Islet precursor cell (in vitro differentiated cells): ENCODE results near the gene PRKCA.

Source experiments
- DNase-seq: peaks from one replicate; pipeline ENCODE4 v3.0.0-alpha.2; 2018

The PRKCA gene

DNA sequence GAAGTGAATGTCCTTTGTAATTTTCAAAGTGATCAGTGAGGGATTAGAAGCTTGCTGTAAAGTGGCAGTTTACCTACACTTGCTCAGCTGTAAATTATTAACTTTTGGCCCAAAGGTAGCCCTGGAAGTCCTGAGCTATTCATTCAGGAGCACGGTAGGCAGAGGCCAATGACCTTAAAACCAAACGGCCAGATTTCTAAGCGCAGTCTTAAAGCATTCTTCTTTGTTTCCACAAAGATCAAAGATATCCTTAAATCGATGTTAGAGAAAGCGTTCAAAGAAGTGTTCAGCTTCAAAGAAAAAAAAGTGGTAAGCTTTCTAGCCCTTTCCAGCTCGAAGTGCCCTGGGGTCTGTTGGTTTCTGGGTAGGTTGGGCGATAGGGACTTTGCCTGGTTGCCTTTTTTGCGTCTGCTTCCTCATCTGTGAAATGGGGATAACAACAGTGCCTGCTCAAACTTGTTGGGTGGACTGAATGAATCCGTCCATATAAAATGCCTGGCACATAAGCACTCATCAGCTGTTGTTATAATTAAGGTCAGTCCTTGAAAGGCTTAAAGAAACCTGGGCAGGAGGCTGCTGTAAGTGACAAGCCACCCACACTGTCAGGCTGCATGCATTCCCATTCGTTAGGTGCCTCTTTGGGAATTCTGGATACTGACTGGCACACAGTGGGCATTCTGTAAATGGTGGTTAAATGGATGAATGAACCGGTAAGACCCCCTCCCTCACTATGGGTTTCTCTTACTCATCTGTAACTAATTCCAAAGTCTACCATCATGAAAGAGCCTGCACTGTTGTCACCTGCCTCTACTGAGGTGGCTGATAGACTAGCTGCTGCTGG is 113.2 kb downstream of the PRKCA start:
- DNase-seq: no peak

DNA sequence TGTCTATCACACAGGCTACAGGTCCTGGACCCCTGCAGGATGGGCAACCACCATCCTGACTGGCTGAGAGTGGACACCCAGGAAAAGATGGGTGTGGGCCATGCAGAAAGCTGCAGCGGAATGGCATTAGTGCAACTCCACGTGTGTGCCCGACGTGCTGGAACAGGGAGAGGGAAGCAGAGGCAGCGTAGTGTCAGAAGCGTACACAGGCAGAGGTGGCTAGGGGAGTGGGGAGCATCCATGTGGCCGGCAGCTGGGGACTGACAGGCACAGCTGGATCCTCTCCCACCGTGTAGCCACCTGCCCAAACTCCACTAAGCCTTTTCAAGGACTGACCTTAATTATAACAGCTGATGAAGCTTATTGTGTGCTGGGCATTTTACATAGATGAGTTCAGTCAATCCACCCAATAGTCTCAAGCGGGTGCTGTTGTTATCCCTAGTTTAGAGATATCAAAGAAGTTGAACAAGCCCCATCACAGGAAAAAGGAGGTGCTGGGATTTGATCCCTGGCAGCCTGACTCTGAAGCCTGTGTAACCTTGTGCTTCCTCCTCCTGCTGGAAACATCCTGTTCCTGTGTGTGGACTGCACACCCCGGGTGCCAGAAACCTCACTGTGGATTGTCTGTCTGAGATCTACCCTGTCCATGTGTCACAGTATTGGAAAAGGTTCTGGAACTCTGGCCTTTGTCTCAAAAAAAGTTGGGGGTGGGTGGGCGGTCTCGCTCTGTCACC is 114.0 kb downstream of the PRKCA start:
- no peak for DNase-seq

DNA sequence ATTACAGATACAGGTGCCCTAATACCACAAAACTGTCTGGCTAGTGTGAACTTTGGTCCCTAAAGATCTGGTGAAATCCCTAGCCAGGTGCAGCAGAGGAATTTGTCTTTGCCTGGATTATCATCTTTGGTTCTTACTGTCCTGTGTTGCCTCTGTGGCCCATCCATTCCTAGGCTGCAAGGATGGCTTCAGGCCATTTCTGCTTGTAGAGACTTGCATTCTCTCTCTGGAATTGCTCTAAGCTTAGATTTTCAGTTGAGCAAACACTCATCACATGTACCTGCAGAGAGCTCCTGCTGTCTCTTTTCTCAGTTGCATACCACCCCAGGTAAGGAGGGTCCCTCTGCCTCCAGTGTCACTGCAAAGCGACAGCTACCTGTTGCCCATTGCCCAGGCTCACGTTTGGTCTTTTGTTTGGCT is 114.9 kb downstream of the PRKCA start:
- peak; percentile 84 for DNase-seq

DNA sequence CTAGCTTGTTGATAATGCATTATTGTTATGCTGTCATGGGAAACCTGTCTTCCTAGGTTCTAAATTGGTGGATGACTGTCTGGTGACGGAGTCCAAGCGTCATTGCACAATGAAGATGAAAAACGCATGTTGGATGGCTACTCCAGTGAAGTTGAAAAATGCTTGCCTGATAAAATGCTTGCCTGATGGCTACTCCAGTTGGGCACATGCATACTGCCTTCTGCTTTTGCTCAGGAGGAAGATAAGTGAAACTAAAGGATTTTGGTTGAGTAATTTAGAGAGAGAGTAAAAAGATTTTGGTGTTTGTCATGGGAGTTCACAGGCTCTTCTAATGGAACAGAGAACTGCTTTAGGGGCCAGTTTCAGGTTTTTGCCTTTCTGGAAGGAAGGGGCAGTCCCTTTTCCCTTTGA is 118.6 kb downstream of the PRKCA start:
- peak; percentile 78 for DNase-seq

DNA sequence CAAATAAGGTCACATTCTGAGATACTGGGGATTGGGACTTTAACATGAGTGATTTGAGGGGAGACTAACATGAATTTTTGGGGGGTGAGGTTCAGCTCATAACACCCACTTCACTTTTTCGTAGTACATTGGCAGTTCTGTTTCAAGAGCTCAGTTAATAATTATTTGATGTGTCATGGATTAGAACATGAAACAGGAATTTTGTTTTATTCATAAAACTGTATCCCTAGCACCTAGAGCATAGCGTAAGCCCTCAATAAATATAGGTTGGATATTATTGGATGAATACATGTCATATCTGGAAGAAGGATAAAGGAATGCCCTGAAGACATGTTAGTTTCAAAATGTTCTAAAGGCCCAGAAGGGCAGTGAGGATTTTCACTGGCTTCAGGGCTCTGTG is 119.8 kb downstream of the PRKCA start:
- DNase-seq: no peak

DNA sequence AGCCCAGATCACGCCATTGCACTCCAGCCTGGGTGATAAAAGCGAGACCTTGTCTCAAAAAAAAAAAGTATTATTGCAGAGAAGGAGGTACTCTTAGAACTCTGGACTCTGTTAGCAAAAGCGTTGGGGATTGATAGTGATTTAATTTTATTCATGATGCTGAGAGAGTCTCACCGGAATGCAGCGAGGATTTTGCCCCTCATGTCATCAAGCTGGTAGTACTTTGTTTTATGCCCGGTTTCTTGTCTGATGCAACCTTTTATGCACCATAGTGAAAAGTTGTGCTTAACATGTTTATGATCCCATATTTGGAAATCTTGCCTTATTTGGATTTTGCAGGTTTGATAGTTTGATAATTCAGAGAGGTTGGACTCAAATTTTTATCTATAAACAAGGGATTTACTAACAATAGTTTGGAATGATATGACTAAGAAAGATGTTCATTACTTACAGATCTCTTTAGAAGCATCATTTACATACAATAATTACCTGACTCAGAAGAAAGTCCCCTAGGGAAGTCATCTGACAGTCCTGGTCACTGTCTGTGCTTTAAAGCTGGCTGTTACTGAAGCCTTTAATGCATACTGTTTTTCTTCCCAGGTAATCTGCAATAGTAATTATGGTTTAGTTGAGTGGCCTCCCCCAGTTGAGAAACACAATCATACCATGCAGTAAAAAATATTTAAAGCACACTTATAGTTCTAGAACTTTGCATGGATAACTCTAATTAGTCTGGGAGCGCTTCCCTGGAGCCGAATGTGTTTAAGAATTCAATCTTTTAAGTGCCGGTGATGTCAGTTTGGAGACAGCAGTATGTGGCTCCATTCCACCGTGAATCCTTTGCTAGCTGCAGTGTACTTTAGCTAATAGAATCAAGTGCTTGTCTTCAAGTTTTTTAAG is 120.9 kb downstream of the PRKCA start:
- DNase-seq: peak; percentile 78

DNA sequence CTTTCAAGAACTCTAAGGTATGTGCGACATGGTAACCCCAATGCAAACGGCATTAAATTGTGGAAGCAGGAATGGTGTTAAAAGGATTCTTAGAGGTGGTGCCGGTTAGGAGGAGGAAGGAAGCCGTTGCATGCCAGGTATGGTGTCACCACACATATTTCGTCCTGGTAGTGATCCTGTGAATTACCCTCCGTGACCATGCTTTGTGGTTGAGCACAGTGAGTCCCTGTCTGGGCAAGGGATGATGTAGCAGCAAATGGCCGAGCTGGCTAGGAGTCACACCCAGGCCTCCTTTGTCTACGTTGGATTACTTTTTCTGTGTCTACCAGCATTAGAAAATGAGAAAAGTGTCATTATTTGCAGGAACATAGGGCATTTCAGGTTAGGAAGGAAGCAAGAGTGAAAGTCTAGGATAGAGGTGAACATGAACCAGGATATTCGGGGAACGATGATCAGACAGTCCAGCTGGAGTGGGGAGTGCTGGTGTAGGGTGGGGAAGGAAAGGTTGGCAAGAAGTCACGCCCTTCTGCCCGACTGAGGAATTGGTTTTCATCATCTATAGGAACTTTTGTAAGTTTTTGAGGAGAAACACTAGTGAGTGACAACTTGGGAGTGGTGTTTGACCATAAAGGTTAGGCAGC is 123.5 kb downstream of the PRKCA start:
- DNase-seq: no peak

DNA sequence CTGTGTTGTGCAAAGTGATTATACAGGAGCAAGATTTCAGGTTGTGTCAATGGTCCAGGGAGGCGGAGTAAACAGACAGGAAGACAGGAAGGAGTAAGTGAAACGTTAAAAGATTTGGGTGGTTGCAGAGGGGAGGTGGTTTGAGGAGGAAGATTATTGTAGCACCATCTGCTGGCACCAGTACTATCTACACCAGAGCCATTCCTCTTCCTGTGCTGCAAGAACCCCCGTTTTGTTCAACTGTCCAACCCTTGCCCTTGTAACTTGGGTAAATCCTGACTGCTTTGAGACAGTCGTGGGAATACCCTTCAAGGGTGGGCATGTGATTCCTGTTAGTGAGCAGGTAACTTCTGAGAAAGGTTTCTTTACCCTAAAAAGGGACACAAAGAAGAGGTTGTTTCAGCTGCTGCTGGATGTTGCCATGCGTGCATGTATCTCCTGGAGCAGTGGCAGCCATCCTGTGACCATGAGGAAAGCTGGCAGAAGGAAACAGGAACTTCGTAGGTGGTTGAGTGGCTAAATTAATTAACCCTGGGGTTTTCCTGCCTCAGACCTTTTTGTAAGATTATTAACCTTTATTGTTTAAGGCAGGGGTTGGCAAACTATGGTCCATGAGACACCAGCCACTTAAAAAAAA is 124.1 kb downstream of the PRKCA start:
- no peak for DNase-seq

DNA sequence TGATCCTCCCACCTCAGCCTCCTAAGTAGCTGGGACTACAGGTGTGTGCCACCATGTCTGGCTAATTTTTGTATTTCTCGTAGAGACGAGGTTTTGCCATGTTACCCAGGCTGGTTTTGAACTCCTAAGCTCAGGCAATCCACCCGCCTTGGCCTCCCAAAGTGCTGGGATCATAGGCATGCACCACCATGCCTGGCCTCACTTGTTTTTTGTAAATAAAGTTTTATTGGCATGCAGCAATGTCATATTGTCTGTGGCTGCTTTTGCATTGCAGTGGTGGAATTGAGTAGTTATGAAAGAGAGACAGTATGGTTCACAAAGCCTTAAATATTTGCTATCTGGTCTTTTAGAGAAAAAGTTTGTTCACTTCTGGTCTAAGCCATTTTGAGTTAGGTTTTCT is 124.7 kb downstream of the PRKCA start:
- DNase-seq: no peak

DNA sequence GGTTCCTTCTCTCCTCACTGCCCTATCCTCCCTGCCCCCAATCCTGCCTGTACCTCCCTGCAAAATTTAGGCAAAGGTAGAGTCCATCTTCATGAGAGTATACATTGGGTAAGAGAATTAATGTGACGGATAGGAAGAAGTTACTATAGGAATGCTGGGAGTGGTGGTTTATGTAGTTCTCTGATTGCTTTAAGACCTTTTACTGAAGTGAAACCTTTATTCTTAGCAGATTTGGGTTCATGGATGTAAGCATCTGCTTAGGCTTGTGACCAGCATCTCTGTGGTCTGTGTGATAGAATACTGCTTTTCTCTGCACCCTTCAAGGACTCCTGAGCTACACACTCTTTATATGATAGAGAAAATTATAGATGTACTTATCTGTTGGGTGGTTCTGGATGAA is 127.3 kb downstream of the PRKCA start:
- no peak for DNase-seq

DNA sequence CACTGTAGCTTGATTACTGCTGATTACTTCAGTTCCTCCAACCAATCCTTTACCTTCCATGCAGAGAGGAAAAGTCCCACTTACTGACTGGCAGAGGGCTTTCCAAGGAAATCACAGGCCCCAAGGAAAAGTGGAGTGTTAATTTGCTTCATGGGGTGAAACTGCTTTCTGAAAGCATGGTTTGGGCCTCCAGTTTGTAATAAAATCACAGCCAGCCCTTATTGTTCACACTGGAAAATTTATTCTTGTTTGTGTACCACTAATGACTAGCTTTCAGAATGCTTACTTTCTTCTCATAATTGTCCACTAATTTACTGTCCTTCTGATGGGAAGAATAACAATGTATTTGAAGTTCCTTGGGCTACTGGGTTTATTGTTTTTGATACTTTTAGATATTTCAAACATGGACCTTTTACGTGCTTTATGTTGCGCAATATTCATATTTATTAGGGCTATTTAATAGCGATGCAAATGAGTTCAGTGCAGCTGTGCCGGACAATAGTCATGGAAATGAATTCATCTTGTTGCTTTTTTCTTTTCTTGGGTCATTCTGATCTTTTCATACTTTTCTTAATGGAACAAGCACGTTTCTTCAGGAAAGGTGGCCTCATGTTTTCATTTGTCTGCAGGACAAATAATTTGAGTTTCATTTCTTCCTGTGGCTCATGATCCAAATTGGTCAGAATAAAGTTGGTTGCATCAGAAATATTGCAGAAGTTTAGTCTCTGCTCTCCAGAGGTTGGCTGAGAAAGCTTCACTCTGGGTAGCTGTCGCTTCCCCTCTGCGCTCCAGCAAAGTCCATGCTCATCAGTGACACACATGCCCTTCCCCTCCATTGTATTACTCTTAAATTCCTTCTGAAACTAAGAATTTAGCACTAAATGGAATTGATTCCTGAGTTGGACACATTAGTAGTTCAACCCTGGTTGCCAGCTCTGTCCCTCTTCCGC is 128.7 kb downstream of the PRKCA start:
- DNase-seq: no peak

DNA sequence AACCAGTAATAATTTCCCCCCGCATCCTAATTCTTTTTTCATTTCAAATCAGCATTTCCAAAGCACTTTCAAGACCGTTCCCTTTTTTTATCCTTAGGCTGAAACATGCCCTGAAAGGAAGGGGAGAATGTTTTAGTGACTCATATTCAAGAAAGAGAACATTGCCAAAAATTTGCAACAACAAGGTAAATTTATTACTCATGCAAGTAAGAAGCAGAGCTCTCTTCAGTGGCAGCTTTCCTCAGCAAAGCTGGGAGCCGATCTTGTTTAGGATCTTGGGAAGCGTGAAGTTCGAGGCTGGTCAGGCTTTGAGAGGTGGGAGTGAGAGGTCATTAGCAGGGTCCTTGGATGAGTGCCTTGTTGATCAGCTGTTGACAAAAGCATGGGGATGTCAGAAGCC is 129.5 kb downstream of the PRKCA start:
- DNase-seq: no peak

DNA sequence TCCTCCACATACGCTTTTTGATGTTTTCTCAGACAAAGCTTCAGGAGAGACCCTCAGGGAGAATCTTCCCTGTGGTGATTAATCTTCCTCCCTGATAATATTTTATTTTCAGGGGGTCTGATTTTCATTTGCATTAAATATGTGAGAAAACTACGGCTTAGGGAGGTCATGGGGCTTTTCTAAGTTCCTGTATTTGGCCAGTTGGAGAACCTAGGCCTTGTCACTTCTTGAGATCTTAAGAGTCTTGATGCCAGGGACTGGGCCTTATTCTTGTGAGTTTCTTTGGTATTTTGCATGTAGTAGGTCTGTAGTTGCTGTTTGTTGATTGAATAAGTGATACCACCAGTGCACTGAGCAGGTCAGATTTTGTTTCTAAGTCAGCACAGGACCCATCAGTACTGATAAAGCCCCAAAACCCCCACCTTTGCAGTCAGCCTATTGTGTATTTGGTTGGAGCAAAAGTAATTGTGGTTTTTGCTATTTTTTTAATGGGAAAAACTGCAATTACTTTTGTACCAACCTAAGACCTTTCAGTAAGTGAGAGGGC is 130.1 kb downstream of the PRKCA start:
- DNase-seq: no peak

DNA sequence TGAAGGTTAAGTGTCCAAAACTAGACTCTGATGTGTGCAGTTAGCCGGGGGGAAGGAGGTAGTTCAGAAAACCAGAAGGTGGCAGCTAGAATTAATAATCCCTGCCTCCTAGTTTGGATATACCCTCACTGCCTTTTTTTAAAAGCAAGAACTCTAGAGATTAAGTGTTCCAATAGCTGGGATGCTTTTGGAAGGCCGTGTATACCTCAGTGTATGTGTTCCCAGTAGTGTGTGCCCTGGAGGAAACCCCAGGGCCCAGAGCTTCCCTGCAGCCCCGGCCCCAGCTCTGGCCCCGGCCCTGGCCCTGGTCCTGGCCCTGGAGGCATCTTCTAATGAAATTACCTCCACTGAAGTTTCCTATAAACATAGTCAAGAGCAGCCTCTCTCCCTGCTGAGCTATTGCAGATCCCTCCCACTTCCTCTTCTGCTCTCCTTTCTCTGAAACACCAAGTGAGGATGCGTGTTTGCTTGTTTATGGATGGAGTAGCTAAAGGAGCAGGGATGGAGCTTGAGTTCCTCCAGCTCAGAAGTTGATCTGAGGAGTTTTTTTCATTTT is 130.7 kb downstream of the PRKCA start:
- peak; percentile 79 for DNase-seq

DNA sequence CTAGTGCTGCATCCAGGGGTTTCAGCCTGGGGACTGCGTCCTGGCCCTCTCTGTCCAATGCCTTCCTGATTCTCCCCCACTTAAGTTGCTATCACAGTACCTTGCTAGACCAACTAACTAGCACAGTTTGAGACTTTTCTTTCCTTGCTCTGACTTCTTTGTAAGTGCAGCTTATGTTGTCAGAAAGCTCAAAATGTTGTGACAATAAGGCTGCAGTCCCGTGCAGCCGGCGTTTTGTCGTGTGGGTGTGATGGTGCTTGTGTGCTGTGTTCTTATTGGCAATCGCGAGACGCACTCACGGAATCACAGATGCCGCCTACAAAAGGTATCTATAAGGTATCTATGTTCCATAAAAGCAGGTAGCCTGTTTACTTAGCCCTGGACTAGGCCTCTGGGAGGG is 132.8 kb downstream of the PRKCA start:
- DNase-seq: no peak

DNA sequence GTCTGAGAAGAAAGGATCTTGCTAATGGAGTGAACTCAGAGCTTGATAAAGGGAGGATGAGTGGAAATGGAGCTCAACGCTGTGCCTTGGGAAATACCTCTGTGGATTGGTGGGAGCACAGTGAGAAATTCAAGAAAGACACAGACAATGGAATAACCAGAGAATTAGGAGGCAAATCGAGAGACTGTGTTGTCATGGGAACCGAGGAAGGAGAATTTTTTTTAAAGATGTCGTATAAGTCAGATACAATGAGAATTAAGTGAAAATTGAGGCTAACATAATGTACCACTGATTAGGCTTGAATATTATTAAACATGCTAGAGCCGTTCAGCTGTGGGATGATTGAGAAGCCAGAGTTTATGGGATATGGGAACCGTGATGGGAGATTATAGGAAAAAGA is 134.2 kb downstream of the PRKCA start:
- no peak for DNase-seq

DNA sequence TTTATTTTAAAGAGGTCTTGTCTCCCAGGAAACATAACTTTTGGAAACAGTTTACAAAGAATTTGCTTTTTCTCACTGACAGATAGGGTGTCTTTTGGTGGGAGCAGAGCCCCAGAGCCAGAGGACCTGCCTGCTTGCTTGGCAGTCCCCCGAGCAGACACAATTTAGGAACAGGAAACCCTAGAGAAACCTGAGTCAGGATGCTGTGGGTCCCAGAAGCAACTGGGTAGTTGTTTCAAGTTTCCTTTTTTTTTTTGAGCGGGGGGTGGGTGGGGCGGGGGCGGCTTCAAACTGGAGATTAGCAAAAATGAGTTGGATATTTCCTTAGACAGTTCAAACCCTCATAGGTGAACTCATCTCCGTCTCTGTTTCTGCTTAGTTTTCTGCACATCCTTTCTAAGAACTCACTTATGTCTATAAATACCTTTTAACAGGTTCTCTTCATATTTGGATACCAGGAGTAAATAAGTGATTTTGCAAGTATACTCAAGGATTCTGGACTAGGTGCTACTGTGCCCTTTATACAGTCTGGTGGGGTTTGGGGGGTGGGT is 135.1 kb downstream of the PRKCA start:
- no peak for DNase-seq

DNA sequence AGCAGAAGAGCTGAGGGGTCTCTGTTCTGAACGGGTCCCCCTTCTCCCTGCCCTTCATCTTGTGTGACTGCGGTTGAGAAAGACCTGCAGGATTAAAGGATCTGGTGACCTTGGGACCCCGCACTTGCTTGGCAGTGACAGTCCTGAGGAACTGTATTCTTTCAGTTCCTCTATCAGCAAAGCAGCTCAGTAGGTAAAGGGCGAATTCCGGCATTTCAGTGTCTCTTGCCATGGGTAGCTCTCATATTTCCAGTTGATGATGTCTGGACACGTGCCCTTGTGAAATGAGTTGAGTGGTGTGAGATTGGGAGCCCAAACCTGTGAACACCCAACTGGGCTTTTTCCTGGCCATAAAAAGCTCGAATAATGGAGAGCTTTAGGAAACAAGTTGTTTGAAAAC is 135.7 kb downstream of the PRKCA start:
- no peak for DNase-seq

DNA sequence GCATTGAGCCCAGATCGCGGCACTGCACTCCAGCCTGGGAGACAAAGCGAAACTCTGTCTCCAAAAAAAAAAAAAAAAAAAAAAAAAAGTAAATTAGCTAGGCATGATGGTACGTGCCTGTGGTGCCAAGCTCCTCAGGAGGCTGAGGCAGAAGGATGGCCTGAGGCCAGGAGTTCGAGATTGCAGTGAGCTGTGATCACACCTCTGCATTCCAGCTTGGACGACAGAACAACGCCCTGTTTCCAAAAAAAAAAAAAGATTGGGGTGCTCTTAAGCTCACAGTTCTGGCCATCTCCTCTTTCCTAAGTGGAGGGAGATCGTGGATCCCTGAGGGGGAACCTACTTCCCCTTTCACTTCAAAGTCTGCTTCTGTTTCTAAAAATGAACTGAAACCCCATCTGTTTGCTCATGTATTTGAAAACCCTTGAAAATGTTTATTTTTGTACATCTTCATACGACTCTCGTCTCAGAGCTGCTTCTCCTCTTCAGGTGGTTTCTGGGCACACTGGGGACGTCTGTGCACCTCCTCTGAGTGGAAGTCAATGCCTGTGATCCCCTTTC is 138.8 kb downstream of the PRKCA start:
- DNase-seq: no peak

DNA sequence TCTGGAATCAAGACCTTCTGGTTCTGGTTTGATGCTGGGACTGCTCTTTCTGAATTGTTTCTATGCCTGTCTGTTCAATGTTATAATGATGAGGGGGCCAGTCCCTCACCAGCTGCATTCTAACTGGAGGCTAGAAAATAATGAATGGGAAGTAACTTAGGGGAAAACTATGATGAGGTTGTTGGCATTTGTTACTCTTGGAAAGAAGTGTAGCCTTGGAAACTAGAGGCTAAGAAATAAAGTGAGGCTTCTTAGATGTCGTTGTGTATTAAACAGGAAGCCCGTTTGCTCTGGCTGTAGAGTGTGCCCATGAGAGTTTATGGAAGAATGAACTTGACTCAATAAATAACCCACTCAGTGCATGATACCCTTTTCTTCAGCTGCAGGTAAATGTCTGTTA is 140.8 kb downstream of the PRKCA start:
- DNase-seq: no peak
